ENCODE results near the gene LMO7.

Gene LMO7

GRCh38 chr13:75607447-75607846 lies 28.7 kb upstream of the LMO7 start:
- Histone ChIP-seq H3K4me1 (no peaks in the 10 kb centered on the region), H3K4me3 (no peak overlapping the region), H3K9me3 (no peaks in the 10 kb centered on the region), H3K36me3 (peaks cover 0 to 8% (median 3%) of the 10 kb centered on the region in 3 donors), H3K27me3 (no peaks in the 10 kb centered on the region), H3K27ac (no peak overlapping the region)
- TF ChIP-seq CTCF (IDR thresholded peaks at IDR 0.05) = no peak
- no peak for DNase-seq
- intact Hi-C loops (cut with DNase I; ENCODE audit: low total_unique reads) = no loop called here

GRCh38 chr13:75610466-75610865 lies 25.7 kb upstream of the LMO7 start:
- Histone ChIP-seq H3K27me3 (no peaks in the 10 kb centered on the region), H3K36me3 (peaks cover 0 to 8% (median 0%) of the 10 kb centered on the region in 3 donors), H3K9me3 (no peaks in the 10 kb centered on the region), H3K4me3 (no peak overlapping the region), H3K4me1 (no peaks in the 10 kb centered on the region), H3K27ac (no peak overlapping the region)
- intact Hi-C loops (cut with DNase I; ENCODE audit: low total_unique reads) = no loop called here
- no peak for TF ChIP-seq CTCF (IDR thresholded peaks at IDR 0.05)
- no peak for DNase-seq

GRCh38 chr13:75612354-75612753 lies 23.8 kb upstream of the LMO7 start:
- intact Hi-C loops (cut with DNase I; ENCODE audit: low total_unique reads) = no loop called here
- DNase-seq = no peak
- H3K9me3 ChIP-seq = no peaks in the 10 kb centered on the region

GRCh38 chr13:75617230-75617629 lies 18.9 kb upstream of the LMO7 start:
- H3K9me3 ChIP-seq = no peaks in the 10 kb centered on the region
- TF ChIP-seq CTCF (IDR thresholded peaks at IDR 0.05) = no peak
- DNase-seq = no peak
- peaks cover 0 to 30% (median 1%) of the 10 kb centered on the region in 4 donors for H3K4me1 ChIP-seq
- no peak overlapping the region for H3K27ac ChIP-seq
- intact Hi-C loops (cut with DNase I; ENCODE audit: low total_unique reads) = no loop called here
- H3K27me3 ChIP-seq = no peaks in the 10 kb centered on the region
- no peak overlapping the region for H3K4me3 ChIP-seq
- no peaks in the 10 kb centered on the region for H3K36me3 ChIP-seq

More at GRCh38 chr13:75612354-75612753, 23.8 kb upstream of the LMO7 start:
- Histone ChIP-seq H3K36me3 (no peaks in the 10 kb centered on the region), H3K4me3 (no peak overlapping the region), H3K27ac (no peak overlapping the region), H3K27me3 (no peaks in the 10 kb centered on the region), H3K4me1 (no peaks in the 10 kb centered on the region)
- TF ChIP-seq CTCF (IDR thresholded peaks at IDR 0.05) = no peak

GRCh38 chr13:75618308-75618707 lies 17.8 kb upstream of the LMO7 start:
- Histone ChIP-seq H3K27me3 (no peaks in the 10 kb centered on the region), H3K9me3 (no peaks in the 10 kb centered on the region), H3K36me3 (no peaks in the 10 kb centered on the region), H3K27ac (no peak overlapping the region), H3K4me3 (no peak overlapping the region), H3K4me1 (peaks cover 0 to 41% (median 1%) of the 10 kb centered on the region in 4 donors)
- intact Hi-C loops (cut with DNase I; ENCODE audit: low total_unique reads) = no loop called here
- TF ChIP-seq CTCF (IDR thresholded peaks at IDR 0.05) = no peak
- no peak for DNase-seq

- peaks cover 0 to 43% (median 1%) of the 10 kb centered on the region in 4 donors for H3K4me1 ChIP-seq
- H3K27ac ChIP-seq = no peak overlapping the region
- intact Hi-C loops (cut with DNase I; ENCODE audit: low total_unique reads) = no loop called here
- DNase-seq = no peak
- no peak for TF ChIP-seq CTCF (IDR thresholded peaks at IDR 0.05)
- no peaks in the 10 kb centered on the region for H3K27me3 ChIP-seq
- no peaks in the 10 kb centered on the region for H3K36me3 ChIP-seq
- H3K4me3 ChIP-seq = no peak overlapping the region
- H3K9me3 ChIP-seq = no peaks in the 10 kb centered on the region
Observed at GRCh38 chr13:75620020-75620419, 16.1 kb upstream of the LMO7 start.

All from tibial artery (tissue), 4 donors.